SU-DHL-6 (cell line): ENCODE results near the gene PPP1CC.

Experiments used
- H2AFZ ChIP-seq: fragments of 200-600 bp; sonication (generic); 2 replicates; pipeline ENCODE4 v1.6.1; 2014; ENCODE audit warnings: low read depth, mild to moderate bottlenecking, moderate library complexity, mixed read lengths, antibody characterized with exemption, low read length; ENCODE audit not compliant: severe bottlenecking
- H3F3A ChIP-seq: fragments of 200-600 bp; shearing (Covaris generic); 2 replicates; pipeline ENCODE4 v1.6.0; 2016; ENCODE audit warnings: antibody characterized with exemption, mild to moderate bottlenecking; ENCODE audit not compliant: insufficient read depth
- H3K27ac ChIP-seq: fragments of 200-600 bp; sonication (generic); 2 replicates; pipeline ENCODE4 v1.5.1; 2016; ENCODE audit warnings: low read depth, mild to moderate bottlenecking, low read length, moderate library complexity, mixed read lengths
- H3K27me3 ChIP-seq: fragments of 200-600 bp; sonication (generic), shearing (Covaris generic); 2 replicates; pipeline ENCODE4 v1.6.0; 2014; ENCODE audit warnings: mild to moderate bottlenecking, low read length
- H3K36me3 ChIP-seq: fragments of 200-600 bp; sonication (generic); 2 replicates; pipeline ENCODE4 v1.6.1; 2014; ENCODE audit warnings: mild to moderate bottlenecking, low read length, mixed read lengths
- H3K4me2 ChIP-seq: fragments of 300-600, 200-600 bp; shearing (Covaris generic), sonication (generic); 2 replicates; pipeline ENCODE4 v1.6.0; 2014; ENCODE audit warnings: low read length, low read depth, mild to moderate bottlenecking; ENCODE audit not compliant: poor library complexity, severe bottlenecking
- H3K4me3 ChIP-seq: fragments of 200-600 bp; sonication (generic); 2 replicates; pipeline ENCODE4 v1.5.1; 2014; ENCODE audit warnings: antibody characterized with exemption, low read length, mild to moderate bottlenecking, mixed read lengths; ENCODE audit not compliant: insufficient read depth, poor library complexity, severe bottlenecking
- H3K79me2 ChIP-seq: fragments of 200-600 bp; sonication (generic); 2 replicates; pipeline ENCODE4 v1.6.1; 2014; ENCODE audit warnings: mild to moderate bottlenecking, low read length, moderate library complexity; ENCODE audit not compliant: insufficient read depth
- H3K9ac ChIP-seq: fragments of 200-600 bp; sonication (generic); 2 replicates; pipeline ENCODE4 v1.7.0; 2014; ENCODE audit warnings: mild to moderate bottlenecking, low read length
- H3K9me2 ChIP-seq: fragments of 200-600 bp; sonication (generic); replicated peaks from 2 replicates; pipeline ENCODE4 v1.6.1; 2014; ENCODE audit warnings: low read length; ENCODE audit not compliant: insufficient read depth
- H3K9me3 ChIP-seq: fragments of 200-600 bp; sonication (generic); 2 replicates; pipeline ENCODE4 v1.6.1; 2014; ENCODE audit warnings: low read length, mixed read lengths; ENCODE audit not compliant: insufficient read depth
- H4K20me1 ChIP-seq: fragments of 200-600 bp; sonication (generic); 2 replicates; pipeline ENCODE4 v1.6.1; 2014; ENCODE audit warnings: low read depth, mild to moderate bottlenecking, antibody characterized with exemption, low read length, moderate library complexity, mixed read lengths
- CTCF ChIP-seq: fragments of 200-600 bp; sonication (generic); IDR thresholded peaks from one replicate; pipeline ENCODE4 v1.5.1; 2017; ENCODE audit warnings: antibody characterized with exemption, mild to moderate bottlenecking, low read length, moderate library complexity; ENCODE audit not compliant: insufficient read depth, poor library complexity, severe bottlenecking
- EZH2phosphoT487 ChIP-seq: fragments of 200-600 bp; sonication (generic), shearing (Covaris generic); conservative IDR thresholded peaks from 2 replicates; pipeline ENCODE4 v1.6.1; 2018; ENCODE audit warnings: mild to moderate bottlenecking, antibody characterized with exemption, low read length, moderate library complexity, mixed read lengths

Gene PPP1CC

GRCh38 chr12:110746550-110746949 lies 3.9 kb upstream of the PPP1CC start:
- Histone ChIP-seq H3K36me3 (no peaks in the 10 kb centered on the region), H3K9me3 (no peaks in the 10 kb centered on the region), H2AFZ (no peak overlapping the region), H3F3A (no peaks in the 10 kb centered on the region), H3K9ac (no peak overlapping the region), H3K4me3 (no peak overlapping the region), H3K27me3 (no peaks in the 10 kb centered on the region), H3K27ac (no peak overlapping the region), H4K20me1 (no peaks in the 10 kb centered on the region), H3K79me2 (peaks cover 11% of the 10 kb centered on the region), H3K4me2 (no peak overlapping the region), H3K9me2 (no peaks in the 10 kb centered on the region)
- TF ChIP-seq EZH2phosphoT487 (no peak), CTCF (no peak)

- Histone ChIP-seq H3K27ac (no peak overlapping the region), H3K4me2 (no peak overlapping the region), H3K36me3 (no peaks in the 10 kb centered on the region), H3K9me3 (no peaks in the 10 kb centered on the region), H3K27me3 (no peaks in the 10 kb centered on the region), H4K20me1 (peaks cover 6% of the 10 kb centered on the region; the same call in 1 of the 2 replicates), H2AFZ (no peak overlapping the region), H3F3A (peaks cover 4% of the 10 kb centered on the region; the same call in 1 of the 2 replicates), H3K4me3 (no peak overlapping the region), H3K79me2 (peaks cover 19% of the 10 kb centered on the region), H3K9me2 (no peaks in the 10 kb centered on the region), H3K9ac (no peak overlapping the region)
- TF ChIP-seq EZH2phosphoT487, result no peak
- TF ChIP-seq CTCF, result no peak
Observed at GRCh38 chr12:110745542-110746284, 3.0 kb upstream of the PPP1CC start.

GRCh38 chr12:110744601-110745264 lies 2.0 kb upstream of the PPP1CC start:
- TF ChIP-seq EZH2phosphoT487 (no peak), CTCF (no peak)
- no peak overlapping the region for H3K9ac ChIP-seq

More at GRCh38 chr12:110744601-110745264, 2.0 kb upstream of the PPP1CC start:
- Histone ChIP-seq H3K4me2 (no peak overlapping the region), H3K9me3 (no peaks in the 10 kb centered on the region), H3K27me3 (no peaks in the 10 kb centered on the region), H3K36me3 (no peaks in the 10 kb centered on the region), H3F3A (peaks cover 11% of the 10 kb centered on the region), H3K9me2 (no peaks in the 10 kb centered on the region), H3K4me3 (no peak overlapping the region), H2AFZ (no peak overlapping the region), H4K20me1 (peaks cover 14% of the 10 kb centered on the region; the same call in 1 of the 2 replicates), H3K79me2 (peaks cover 29% of the 10 kb centered on the region), H3K27ac (no peak overlapping the region)
